GM18502 (cell line): ENCODE measurements around the gene ABLIM3.
A peak's percentile ranks its signal among the peaks of the same experiment; 100 is the strongest.

Experiments used
- ATAC-seq: cut with Tn5 transposase; IDR thresholded peaks from one replicate; pipeline ENCODE4 v1.9.1; 2021; ENCODE audit warnings: mild to moderate bottlenecking; ENCODE audit not compliant: unreplicated experiment, poor library complexity

The ABLIM3 gene

DNA sequence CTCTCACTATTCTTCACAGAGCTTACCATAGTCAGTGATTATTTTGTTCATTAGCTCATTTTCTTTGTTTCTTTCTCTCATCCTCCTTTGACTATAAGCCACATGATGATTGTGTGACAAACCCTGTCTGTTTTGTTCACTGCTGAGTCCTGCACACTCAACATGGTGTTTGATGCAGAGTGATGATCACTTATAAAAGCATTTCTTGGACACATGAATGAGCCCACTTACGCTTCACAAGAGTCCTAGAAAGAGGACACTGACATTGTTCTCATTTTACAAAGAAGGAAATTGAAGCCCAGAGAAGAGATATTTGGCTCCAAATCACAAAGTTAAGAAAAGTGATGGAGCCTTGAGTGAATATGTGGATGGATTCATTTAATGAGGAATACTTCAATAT is 13.4 kb downstream of the ABLIM3 start:
- ATAC-seq: no peak

DNA sequence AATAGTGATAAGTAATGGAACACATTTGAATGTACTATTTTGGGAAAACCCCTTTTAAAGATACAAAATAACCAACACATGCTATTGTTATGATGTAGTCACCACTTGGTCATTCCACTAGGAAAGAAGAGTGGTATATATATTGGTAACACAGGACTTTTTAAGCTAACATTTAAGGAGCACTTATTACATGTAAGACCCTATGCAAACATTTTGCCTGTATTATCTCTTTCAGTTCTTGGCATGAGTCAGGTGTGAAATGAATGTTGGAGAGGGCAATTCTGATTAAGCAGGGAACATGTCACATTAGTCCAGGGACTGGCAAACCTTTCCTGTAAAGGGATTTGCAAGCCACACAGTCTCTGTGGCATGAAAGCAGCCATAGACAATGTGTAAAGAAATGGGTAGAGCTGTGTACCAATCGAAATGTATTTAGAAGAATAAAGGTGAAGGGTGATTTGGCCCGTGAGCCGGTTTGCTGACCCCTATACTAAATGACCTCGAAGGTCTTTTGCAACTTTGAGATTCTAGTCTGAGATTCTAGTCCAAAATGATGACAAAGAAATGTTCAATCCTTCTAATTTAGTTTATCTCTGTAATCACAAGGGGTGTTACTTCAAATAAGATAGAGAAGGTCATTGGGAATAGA is 15.3 kb downstream of the ABLIM3 start:
- no peak for ATAC-seq

GRCh38 chr5:149157330-149157729 is 16.0 kb downstream of the ABLIM3 start:
- ATAC-seq: no peak

- no peak for ATAC-seq
These were observed 19.0 kb downstream of the ABLIM3 start for GRCh38 chr5:149160291-149160787.

- ATAC-seq: no peak
These were observed 19.9 kb downstream of the ABLIM3 start for GRCh38 chr5:149161026-149161687.

DNA sequence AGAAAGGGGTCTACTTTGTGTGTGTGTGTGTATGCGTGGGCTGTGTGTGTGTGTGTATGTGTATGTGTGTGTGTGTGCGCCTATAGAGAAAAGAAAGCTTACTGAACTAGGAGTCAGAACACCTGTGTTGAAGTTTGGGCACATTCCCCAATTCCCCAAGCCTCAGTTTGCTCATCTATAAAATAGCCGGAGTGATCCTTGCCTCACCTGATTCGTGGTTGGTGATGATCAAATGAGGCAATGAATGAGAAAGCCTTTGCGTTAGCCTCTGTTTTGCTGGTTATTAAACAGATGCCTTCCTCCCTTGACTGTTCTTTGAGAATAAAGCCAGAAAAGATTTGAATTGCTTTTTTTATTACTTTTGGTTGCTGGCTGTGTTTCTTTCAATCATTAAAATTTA is 20.6 kb downstream of the ABLIM3 start:
- no peak for ATAC-seq

DNA sequence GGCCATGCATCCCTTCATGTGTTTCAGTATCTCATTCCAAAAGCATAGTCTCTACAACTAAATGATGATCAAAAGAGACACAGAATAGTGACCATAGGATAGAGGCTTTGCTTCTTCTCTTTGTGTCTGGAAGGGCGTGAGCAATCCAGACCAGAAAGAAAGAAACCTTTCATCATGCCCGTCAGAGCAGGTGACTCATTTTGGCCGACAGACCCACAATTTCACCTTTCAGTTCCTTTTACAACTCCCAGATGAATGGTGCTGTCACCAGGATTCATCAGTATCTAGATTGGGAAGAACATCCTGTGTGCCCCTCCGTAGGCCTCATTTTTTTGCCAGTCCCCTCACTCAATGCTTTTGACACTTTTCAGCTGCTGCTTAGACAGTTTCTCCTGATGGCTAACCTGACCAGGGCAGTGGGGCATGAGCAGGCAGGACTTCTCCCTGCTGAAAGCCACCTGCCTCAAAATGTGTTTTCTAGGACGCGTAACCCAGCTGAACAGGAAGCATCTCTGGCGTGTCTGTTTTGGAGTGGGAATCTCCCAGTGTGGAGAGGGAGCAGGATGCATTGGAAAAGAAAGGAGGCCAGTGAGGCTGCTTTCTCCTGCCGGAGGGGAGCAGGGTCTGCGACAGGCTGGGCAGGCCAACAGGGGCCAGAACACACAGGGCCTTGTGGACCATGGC is 21.2 kb downstream of the ABLIM3 start:
- ATAC-seq: peak; percentile 91

DNA sequence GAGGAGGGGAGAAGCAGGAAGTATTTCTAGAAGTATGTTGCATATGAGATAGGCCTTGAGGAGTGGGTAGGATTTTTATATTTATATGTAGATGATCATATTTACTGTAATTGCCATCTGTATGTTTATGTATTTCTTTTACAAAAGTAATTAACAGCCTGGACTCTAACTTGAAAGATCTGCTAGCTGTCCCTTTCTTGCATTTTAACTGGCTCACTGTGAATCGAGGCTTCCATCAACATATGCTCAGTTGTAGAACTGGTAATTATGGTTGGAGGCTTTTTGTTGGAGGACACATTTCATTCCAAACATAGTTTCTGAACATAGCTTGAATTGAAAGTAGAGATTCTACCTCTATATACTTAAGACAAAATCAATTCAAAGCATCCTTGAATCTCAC is 23.4 kb downstream of the ABLIM3 start:
- ATAC-seq: no peak

- no peak for ATAC-seq
These were observed 24.8 kb downstream of the ABLIM3 start for GRCh38 chr5:149166128-149166527.

DNA sequence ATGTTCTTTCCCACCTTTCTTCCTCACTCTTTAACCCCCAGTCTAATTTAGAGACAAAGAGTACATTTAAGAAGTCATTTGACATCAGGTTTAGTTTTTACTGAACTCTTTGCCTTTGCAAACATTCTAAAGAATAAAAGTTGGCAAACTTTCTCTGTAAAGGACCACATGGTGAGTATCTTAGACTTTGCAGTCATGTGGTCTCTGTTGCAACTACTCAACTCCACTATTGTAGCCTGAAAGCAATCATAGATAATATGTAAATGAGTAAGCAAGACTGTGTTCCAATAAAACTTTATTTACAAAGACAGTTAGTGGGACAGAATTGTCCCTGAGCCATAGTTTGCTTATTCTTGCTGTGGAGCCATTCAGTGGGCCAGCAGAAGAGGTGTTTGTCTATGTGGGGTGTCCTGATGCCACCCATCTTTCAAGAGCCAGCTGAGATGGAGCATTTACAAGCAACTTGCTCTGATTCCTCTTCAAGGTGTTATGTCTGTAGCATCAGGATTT is 25.4 kb downstream of the ABLIM3 start:
- no peak for ATAC-seq

- no peak for ATAC-seq
These were observed 27.1 kb downstream of the ABLIM3 start for GRCh38 chr5:149168276-149168906.

GRCh38 chr5:149170299-149170698 is 29.0 kb downstream of the ABLIM3 start:
- ATAC-seq: no peak

DNA sequence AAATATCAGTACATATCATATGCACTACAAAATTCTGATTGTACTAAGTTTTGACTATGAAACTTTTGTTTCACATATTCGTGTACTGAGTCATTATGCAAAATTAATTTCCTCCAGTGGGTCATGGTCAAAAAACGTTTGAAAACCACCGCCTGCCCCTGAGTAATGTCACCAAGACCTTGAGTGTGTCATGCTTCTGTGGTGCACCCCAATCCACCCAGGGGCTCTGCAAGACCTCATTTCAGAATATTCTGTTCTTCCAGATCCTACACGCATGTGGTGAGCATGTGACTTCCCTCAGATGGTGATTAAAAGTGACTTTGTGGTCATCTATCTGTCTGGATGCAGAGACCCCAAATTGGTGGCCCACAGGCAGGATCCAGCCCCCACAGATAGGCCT is 31.0 kb downstream of the ABLIM3 start:
- ATAC-seq: peak; percentile 92

GRCh38 chr5:149172709-149173505 is 31.6 kb downstream of the ABLIM3 start:
- no peak for ATAC-seq

GRCh38 chr5:149174847-149175234 is 33.5 kb downstream of the ABLIM3 start:
- no peak for ATAC-seq

DNA sequence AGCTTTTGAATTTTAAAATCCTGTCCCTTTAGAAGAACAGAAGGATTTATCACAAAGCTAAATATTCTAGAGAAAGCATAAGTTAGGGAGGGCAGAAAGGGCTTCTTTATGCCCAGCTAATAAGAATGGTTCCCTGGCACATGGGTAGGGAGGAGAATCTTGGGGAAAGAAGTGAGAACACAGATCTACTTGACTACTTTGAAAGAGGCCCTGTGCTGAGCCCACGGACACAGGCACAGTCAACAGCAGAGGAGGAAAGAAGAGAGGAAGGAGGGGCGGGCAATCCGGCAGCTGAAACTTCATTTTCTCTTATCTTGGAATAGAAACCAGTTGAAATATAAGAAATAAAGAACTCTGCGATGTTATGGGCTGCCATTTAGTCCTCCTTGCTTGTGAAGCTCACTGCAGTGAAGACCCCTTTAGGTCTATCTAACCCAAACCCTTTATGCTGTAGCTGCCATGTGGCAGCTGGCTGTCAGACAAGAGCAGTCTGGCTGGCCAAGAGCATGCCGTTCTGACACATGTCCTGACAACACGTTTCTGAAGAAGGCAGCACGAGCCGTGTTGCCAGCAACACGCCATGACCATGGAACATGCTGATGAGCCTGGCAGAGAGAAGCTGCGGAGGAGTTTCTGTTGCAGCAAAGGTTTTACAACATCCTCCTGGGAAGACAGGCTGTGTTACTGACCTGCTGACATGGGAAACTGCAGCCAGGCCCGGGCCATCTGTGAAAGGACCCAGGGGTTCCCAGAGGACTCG is 34.2 kb downstream of the ABLIM3 start:
- ATAC-seq: no peak

DNA sequence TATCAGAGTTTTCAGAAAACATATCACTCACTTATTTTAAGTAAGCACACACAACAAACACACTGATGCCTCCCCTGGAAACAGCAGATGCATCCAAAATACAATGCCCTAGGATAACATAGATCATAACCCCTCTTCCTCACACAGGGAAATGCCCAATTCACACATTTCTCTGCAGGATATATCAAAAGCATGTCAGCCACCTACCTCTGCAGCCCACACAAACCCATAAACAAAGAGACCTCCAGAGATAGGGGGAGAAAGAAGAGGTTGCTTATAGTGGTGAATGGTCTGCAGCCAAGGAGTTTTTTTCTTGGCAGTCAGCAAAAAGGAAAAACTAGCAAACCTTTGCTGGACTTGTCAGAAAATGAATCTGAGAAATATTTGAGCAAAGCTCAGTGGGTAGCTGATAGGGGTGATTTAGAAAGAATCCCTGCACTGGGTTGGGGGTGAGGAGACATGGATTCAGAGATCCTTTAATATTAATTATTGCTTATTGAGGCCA is 36.1 kb downstream of the ABLIM3 start:
- no peak for ATAC-seq

GRCh38 chr5:149177911-149178565 is 36.7 kb downstream of the ABLIM3 start:
- no peak for ATAC-seq

GRCh38 chr5:149181732-149182131 is 40.4 kb downstream of the ABLIM3 start:
- no peak for ATAC-seq
